B cell (primary cell): Measurements from ENCODE around the gene MDFIC2. TPM values are rescaled to one million over a fixed set of nuclear protein-coding genes. Genes with fewer than 3 reads are reported as not detected.
"Not testable (repeated sequence)": the region's sequence is repeated elsewhere in the genome, so short reads cannot be mapped to it uniquely, and the experiment has no call there.

Source experiments
- ATAC-seq: fragments of 200-7000 bp; cut with Tn5 transposase; one replicate; pipeline ENCODE4 v1.10.0; 2021; ENCODE audit warnings: low read depth, mild to moderate bottlenecking, moderate number of reproducible peaks, moderate library complexity
- CTCF ChIA-PET: fragments of 350-600 bp; sonication (Branson Sonifier 250); formaldehyde crosslinking; loops from one replicate; lab custom pipeline; 2021; ENCODE audit warnings: antibody characterized with exemption, inconsistent platforms; lab: Charles Lee
- POLR2A ChIA-PET: fragments of 350-600 bp; sonication (Branson Sonifier 250); formaldehyde crosslinking; loops from one replicate; lab custom pipeline; 2021; ENCODE audit warnings: antibody characterized with exemption; lab: Charles Lee
- DNase-seq: peaks from one replicate; pipeline ENCODE4 v3.0.0; 2013
- H2AFZ ChIP-seq: 2 replicates; pipeline ENCODE4 v1.6.1; 2012; ENCODE audit warnings: mild to moderate bottlenecking, low read depth, low read length; ENCODE audit not compliant: insufficient read depth, poor library complexity, severe bottlenecking
- H3K27ac ChIP-seq, 2 donors: 1 replicate in 1 of 2; 2 replicates in 1 of 2; pipeline ENCODE4 v1.5.1; 2012 to 2013; ENCODE audit warnings: low read length in 2 of 2, mild to moderate bottlenecking in 2 of 2, moderate library complexity in 1 of 2
- H3K27me3 ChIP-seq, 4 experiments: fragments of 200-600 bp in 1 of 4; sonication (generic) in 1 of 4; replicated peaks in 1 of 4; 1 replicate in 2 of 4; 2 replicates in 2 of 4; pipeline versions ENCODE4 v1.6.1 to v1.7.0; 2013 to 2016; ENCODE audit warnings: low read length in 3 of 4, mild to moderate bottlenecking in 2 of 4, mixed read lengths in 1 of 4, moderate library complexity in 1 of 4; ENCODE audit not compliant: insufficient read depth in 4 of 4, control insufficient read depth in 3 of 4; ENCODE audit errors: control extremely low read depth in 1 of 4
- H3K36me3 ChIP-seq, 2 experiments: replicated peaks in 1 of 2; 1 replicate in 1 of 2; 2 replicates in 1 of 2; pipeline versions ENCODE4 v1.6.1 to v1.7.1; 2013; ENCODE audit warnings: low read length in 1 of 2; ENCODE audit not compliant: insufficient read depth in 2 of 2, control insufficient read depth in 1 of 2; ENCODE audit errors: control extremely low read depth in 1 of 2, extremely low read depth in 1 of 2
- H3K4me1 ChIP-seq, 2 donors: fragments of 200-600 bp in 1 of 2; sonication (generic) in 1 of 2; 1 replicate in 1 of 2; 2 replicates in 1 of 2; pipeline versions ENCODE4 v1.5.1 to v1.6.1; 2013 to 2017; ENCODE audit warnings: low read length in 2 of 2; ENCODE audit not compliant: control insufficient read depth in 2 of 2, insufficient read depth in 2 of 2
- H3K4me2 ChIP-seq: replicated peaks from 2 replicates; pipeline ENCODE3; 2012; ENCODE audit warnings: mild to moderate bottlenecking, low read depth, low read length; ENCODE audit not compliant: poor library complexity, severe bottlenecking
- H3K4me3 ChIP-seq, 5 experiments: fragments of 200-600 bp in 1 of 5; sonication (generic) in 1 of 5; 1 replicate in 3 of 5; 2 replicates in 2 of 5; pipeline versions ENCODE4 v1.5.1 to v1.7.0; 2011 to 2016; ENCODE audit warnings: low read length in 4 of 5, mild to moderate bottlenecking in 4 of 5, low read depth in 2 of 5, control low read depth in 1 of 5, moderate library complexity in 1 of 5; ENCODE audit not compliant: insufficient read depth in 1 of 5; ENCODE audit errors: control extremely low read depth in 1 of 5, extremely low read depth in 1 of 5
- H3K79me2 ChIP-seq: fragments of 200-600 bp; sonication (generic); one replicate; pipeline ENCODE4 v1.6.0; 2016; ENCODE audit warnings: low read length; ENCODE audit not compliant: control insufficient read depth, insufficient read depth
- H3K9ac ChIP-seq: fragments of 200-600 bp; sonication (generic); 2 replicates; pipeline ENCODE4 v1.6.1; 2017; ENCODE audit warnings: mild to moderate bottlenecking, low read length, moderate library complexity
- H3K9me3 ChIP-seq, 3 donors: one replicate each; pipeline versions ENCODE4 v1.6.1 to v1.7.1; 2013; ENCODE audit warnings: low read length in 2 of 3; ENCODE audit not compliant: control insufficient read depth in 2 of 3, insufficient read depth in 1 of 3; ENCODE audit errors: control extremely low read depth in 1 of 3
- H4K20me1 ChIP-seq: 2 replicates; pipeline ENCODE4 v1.6.0; 2012; ENCODE audit warnings: mild to moderate bottlenecking, low read length; ENCODE audit not compliant: insufficient read depth, control insufficient read depth, poor library complexity, severe bottlenecking
- H3K27ac Mint-ChIP-seq: one replicate; pipeline ENCODE4 v1.8.0; 2021; ENCODE audit warnings: mixed read lengths
- H3K27me3 Mint-ChIP-seq: one replicate; pipeline ENCODE4 v1.8.0; 2021; ENCODE audit warnings: mixed read lengths
- H3K4me1 Mint-ChIP-seq: one replicate; pipeline ENCODE4 v1.8.0; 2021; ENCODE audit warnings: mixed read lengths
- H3K4me3 Mint-ChIP-seq: one replicate; pipeline ENCODE4 v1.8.0; 2021; ENCODE audit warnings: mixed read lengths
- H3K9me3 Mint-ChIP-seq: one replicate; pipeline ENCODE4 v1.8.0; 2022; ENCODE audit warnings: mixed read lengths; ENCODE audit not compliant: insufficient read depth
- CTCF ChIP-seq: fragments of 200-600 bp; IDR thresholded peaks from one replicate; pipeline ENCODE4 v1.8.0; 2022; ENCODE audit warnings: antibody characterized with exemption, mild to moderate bottlenecking
- EZH2 ChIP-seq: IDR thresholded peaks from 2 replicates; pipeline ENCODE4 v1.6.1; 2012; ENCODE audit warnings: borderline replicate concordance, low read depth, mild to moderate bottlenecking, moderate library complexity, low read length; ENCODE audit not compliant: insufficient read depth, poor library complexity, severe bottlenecking
- WGBS: methylation state at CpG from one replicate; pipeline ENCODE4 v1.1.5; 2013; ENCODE audit warnings: missing lambda C conversion rate; ENCODE audit not compliant: insufficient coverage; 5-methylcytosine and 5-hydroxymethylcytosine counted together
- intact Hi-C: fragments of 100-400 bp; cut with micrococcal nuclease; formaldehyde crosslinking; loops from one replicate; pipeline ENCODE4 v1.10.0; 2022
- polyA plus RNA-seq: library from polyadenylated mRNA; depleted of rRNA; stranded (reverse); fragments of >200 nt; gene quantifications from 2 replicates; pipeline ENCODE4 v1.2.3, GENCODE V29; 2012
- total RNA-seq, 2 donors: library from RNA; stranded (reverse); fragments of 120-200 nt in 1 of 2; gene quantifications; 1 replicate in 1 of 2; 2 replicates in 1 of 2; pipeline versions ENCODE4 v1.2.3 to v1.2.4, GENCODE V29; 2013 to 2022

MDFIC2 gene
- total and polyA plus RNA-seq, 2 donors (not counting 1 experiment from before 2014, with no cell fraction given) = not detected

- no peaks in the 10 kb centered on the region for H3K9me3 ChIP-seq
- H4K20me1 ChIP-seq = no peaks in the 10 kb centered on the region
- Mint-ChIP-seq H3K27me3 (peaks cover 4% of the 10 kb centered on the region), H3K27ac (no peak overlapping the region), H3K9me3 (no peaks in the 10 kb centered on the region), H3K4me1 (no peaks in the 10 kb centered on the region), H3K4me3 (no peak overlapping the region)
- no peaks in the 10 kb centered on the region for H3K79me2 ChIP-seq
- H3K4me2 ChIP-seq = no peak overlapping the region
- no peak overlapping the region for H3K4me3 ChIP-seq
- H3K27me3 ChIP-seq = no peaks in the 10 kb centered on the region
- ATAC-seq (no peak), DNase-seq (no peak)
- no peaks in the 10 kb centered on the region for H3K36me3 ChIP-seq
- CTCF ChIA-PET = no interaction called here
- no peak overlapping the region for H2AFZ ChIP-seq
- intact Hi-C loops = no loop called here
- H3K4me1 ChIP-seq = no peaks in the 10 kb centered on the region
- 100% methylated on average over 2 of the region's 5 CpGs for WGBS
- H3K9ac ChIP-seq = no peak overlapping the region
- no peak overlapping the region for H3K27ac ChIP-seq
- POLR2A ChIA-PET = no interaction called here
- TF ChIP-seq EZH2 (no peak), CTCF (no peak)
These were observed 88.1 kb downstream of the MDFIC2 start for GRCh38 chr3:70224337-70224736.

- Histone ChIP-seq H3K27me3 (no peaks in the 10 kb centered on the region), H2AFZ (no peak overlapping the region), H3K4me2 (no peak overlapping the region), H3K9ac (no peak overlapping the region), H3K36me3 (no peaks in the 10 kb centered on the region), H3K79me2 (no peaks in the 10 kb centered on the region), H3K4me1 (no peaks in the 10 kb centered on the region), H3K27ac (no peak overlapping the region), H4K20me1 (no peaks in the 10 kb centered on the region), H3K9me3 (no peaks in the 10 kb centered on the region), H3K4me3 (no peak overlapping the region)
- TF ChIP-seq CTCF (no peak), EZH2 (no peak)
- ATAC-seq (no peak), DNase-seq (no peak)
- no peak overlapping the region for H3K4me3 Mint-ChIP-seq
- ChIA-PET CTCF (no interaction called here), POLR2A (no interaction called here)
- WGBS = no CpG with 5 or more reads among the region's 3 CpGs
- no peaks in the 10 kb centered on the region for H3K9me3 Mint-ChIP-seq
- H3K4me1 Mint-ChIP-seq = no peaks in the 10 kb centered on the region
- no peak overlapping the region for H3K27ac Mint-ChIP-seq
- peaks cover 7% of the 10 kb centered on the region for H3K27me3 Mint-ChIP-seq
- intact Hi-C loops = no loop called here
These were observed 94.0 kb downstream of the MDFIC2 start for GRCh38 chr3:70218471-70218870.

- H2AFZ ChIP-seq, H3K27ac ChIP-seq, H3K27me3 ChIP-seq, CTCF ChIA-PET, POLR2A ChIA-PET, H3K9me3 ChIP-seq, H3K79me2 ChIP-seq, H3K36me3 ChIP-seq, DNase-seq, H3K27ac Mint-ChIP-seq, H3K4me3 Mint-ChIP-seq, H3K4me1 Mint-ChIP-seq, H4K20me1 ChIP-seq, H3K4me1 ChIP-seq, ATAC-seq, intact Hi-C loops, H3K4me2 ChIP-seq, H3K9me3 Mint-ChIP-seq, H3K4me3 ChIP-seq, H3K9ac ChIP-seq: not testable (repeated sequence)
- peaks cover 13% of the 10 kb centered on the region for H3K27me3 Mint-ChIP-seq
These were observed 101.2 kb downstream of the MDFIC2 start for GRCh38 chr3:70211274-70211673.
